Measurements from ENCODE around the gene NFX1. TPM values are rescaled to one million over a fixed set of nuclear protein-coding genes. Genes with fewer than 3 reads are reported as not detected.
"Not testable (repeated sequence)": the region's sequence is repeated elsewhere in the genome, so short reads cannot be mapped to it uniquely, and the experiment has no call there.

The NFX1 gene
- total and polyA plus RNA-seq, 2 donors (not counting 1 experiment from before 2014, with no cell fraction given), result 67.6 to 76.3 TPM

- H3K27ac ChIP-seq (ENCODE audit: low read length in 2 of 2), result no peak overlapping the region
- H4K20me1 ChIP-seq (ENCODE audit: control insufficient read depth, insufficient read depth, low read length, poor library complexity, severe bottlenecking), result no peaks in the 10 kb centered on the region
- no peak overlapping the region for H3K4me2 ChIP-seq (replicated peaks; ENCODE audit: low read depth, low read length, poor library complexity, severe bottlenecking)
- intact Hi-C loops (cut with micrococcal nuclease), result no loop called here
- no peaks in the 10 kb centered on the region for H3K79me2 ChIP-seq (ENCODE audit: control insufficient read depth, insufficient read depth, low read length)
- H2AFZ ChIP-seq (ENCODE audit: insufficient read depth, low read depth, low read length, poor library complexity, severe bottlenecking), result no peak overlapping the region
- H3K4me1 ChIP-seq (ENCODE audit: control insufficient read depth in 2 of 2, insufficient read depth in 2 of 2, low read length in 2 of 2), result no peaks in the 10 kb centered on the region
- no peak overlapping the region for H3K9ac ChIP-seq (ENCODE audit: low read length)
- Mint-ChIP-seq H3K4me1 (no peaks in the 10 kb centered on the region), H3K4me3 (no peak overlapping the region), H3K9me3 (ENCODE audit: insufficient read depth) (no peaks in the 10 kb centered on the region), H3K27me3 (no peaks in the 10 kb centered on the region), H3K27ac (no peak overlapping the region)
- ChIA-PET CTCF (no interaction called here), POLR2A (no interaction called here)
- 50% methylated on average over 1 of the region's 5 CpGs for WGBS (ENCODE audit: insufficient coverage)
- no peaks in the 10 kb centered on the region for H3K27me3 ChIP-seq (replicated peaks in 1 of 4; ENCODE audit: control extremely low read depth in 1 of 4, control insufficient read depth in 3 of 4, insufficient read depth in 4 of 4, low read length in 3 of 4)
- H3K9me3 ChIP-seq (ENCODE audit: control extremely low read depth in 1 of 3, control insufficient read depth in 2 of 3, insufficient read depth in 1 of 3, low read length in 2 of 3), result no peaks in the 10 kb centered on the region
- peaks cover 3 to 33% of the 10 kb centered on the region in 2 experiments for H3K36me3 ChIP-seq (replicated peaks in 1 of 2; ENCODE audit: control extremely low read depth in 1 of 2, control insufficient read depth in 1 of 2, extremely low read depth in 1 of 2, insufficient read depth in 2 of 2, low read length in 1 of 2)
- H3K4me3 ChIP-seq (ENCODE audit: control extremely low read depth in 1 of 5, extremely low read depth in 1 of 5, insufficient read depth in 1 of 5, low read depth in 2 of 5, low read length in 4 of 5), result no peak overlapping the region
- no peak for DNase-seq
- TF ChIP-seq EZH2 (IDR thresholded peaks at IDR 0.05; ENCODE audit: borderline replicate concordance, insufficient read depth, low read depth, low read length, poor library complexity, severe bottlenecking), result no peak
- no peak for TF ChIP-seq CTCF (IDR thresholded peaks at IDR 0.05)
- ATAC-seq (ENCODE audit: low read depth), result no peak
Measured at GRCh38 chr9:33354651-33355211, 64.4 kb downstream of the NFX1 start.

GRCh38 chr9:33355933-33356332, 65.6 kb downstream of the NFX1 start:
- Histone ChIP-seq H3K27ac (ENCODE audit: low read length in 2 of 2) (no peak overlapping the region), H3K27me3 (replicated peaks in 1 of 4; ENCODE audit: control extremely low read depth in 1 of 4, control insufficient read depth in 3 of 4, insufficient read depth in 4 of 4, low read length in 3 of 4) (no peaks in the 10 kb centered on the region), H3K4me3 (ENCODE audit: control extremely low read depth in 1 of 5, extremely low read depth in 1 of 5, insufficient read depth in 1 of 5, low read depth in 2 of 5, low read length in 4 of 5) (no peak overlapping the region), H2AFZ (ENCODE audit: insufficient read depth, low read depth, low read length, poor library complexity, severe bottlenecking) (no peak overlapping the region), H3K9me3 (ENCODE audit: control extremely low read depth in 1 of 3, control insufficient read depth in 2 of 3, insufficient read depth in 1 of 3, low read length in 2 of 3) (no peaks in the 10 kb centered on the region), H3K4me1 (ENCODE audit: control insufficient read depth in 2 of 2, insufficient read depth in 2 of 2, low read length in 2 of 2) (no peaks in the 10 kb centered on the region), H4K20me1 (ENCODE audit: control insufficient read depth, insufficient read depth, low read length, poor library complexity, severe bottlenecking) (no peaks in the 10 kb centered on the region), H3K79me2 (ENCODE audit: control insufficient read depth, insufficient read depth, low read length) (no peaks in the 10 kb centered on the region), H3K4me2 (replicated peaks; ENCODE audit: low read depth, low read length, poor library complexity, severe bottlenecking) (no peak overlapping the region), H3K36me3 (replicated peaks in 1 of 2; ENCODE audit: control extremely low read depth in 1 of 2, control insufficient read depth in 1 of 2, extremely low read depth in 1 of 2, insufficient read depth in 2 of 2, low read length in 1 of 2) (peaks cover 3 to 42% of the 10 kb centered on the region in 2 experiments), H3K9ac (ENCODE audit: low read length) (no peak overlapping the region)
- H3K9me3 Mint-ChIP-seq (ENCODE audit: insufficient read depth), result no peaks in the 10 kb centered on the region
- CTCF ChIA-PET, result interaction anchor here (1.7 kb wide), 1 partner anchor 19 kb away, joined by 6 read pairs; no protein-coding TSS in a partner anchor
- no peak for DNase-seq
- H3K27ac Mint-ChIP-seq, result no peak overlapping the region
- no peak for TF ChIP-seq EZH2 (IDR thresholded peaks at IDR 0.05; ENCODE audit: borderline replicate concordance, insufficient read depth, low read depth, low read length, poor library complexity, severe bottlenecking)
- TF ChIP-seq CTCF (IDR thresholded peaks at IDR 0.05), result no peak
- no peaks in the 10 kb centered on the region for H3K27me3 Mint-ChIP-seq
- POLR2A ChIA-PET, result no interaction called here
- no peak overlapping the region for H3K4me3 Mint-ChIP-seq
- no CpG with 5 or more reads among the region's 1 CpG for WGBS (ENCODE audit: insufficient coverage)
- H3K4me1 Mint-ChIP-seq, result no peaks in the 10 kb centered on the region
- intact Hi-C loops (cut with micrococcal nuclease), result no loop called here
- no peak for ATAC-seq (ENCODE audit: low read depth)

DNA sequence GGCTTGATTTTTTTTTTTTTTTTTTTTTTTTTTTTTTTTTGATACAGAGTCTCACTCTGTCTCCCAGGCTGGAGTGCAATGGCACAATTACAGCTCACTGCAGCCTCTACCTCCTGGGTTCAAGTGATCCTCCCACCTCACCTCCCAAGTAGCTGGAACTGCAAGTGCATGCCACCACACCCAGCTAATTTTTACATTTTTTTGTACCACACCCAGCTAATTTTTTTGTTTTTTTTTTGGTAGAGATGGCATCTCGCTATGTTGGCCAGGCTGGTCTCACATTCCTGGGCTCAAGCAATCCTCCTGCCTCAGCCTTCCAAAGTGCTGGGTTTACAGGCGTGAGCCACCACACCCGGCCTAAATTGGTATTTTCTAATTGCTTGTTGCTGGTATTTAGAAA, 68.3 kb downstream of the NFX1 start:
- H3K4me1 ChIP-seq (ENCODE audit: control insufficient read depth in 2 of 2, insufficient read depth in 2 of 2, low read length in 2 of 2); H3K27me3 ChIP-seq (replicated peaks in 1 of 4; ENCODE audit: control extremely low read depth in 1 of 4, control insufficient read depth in 3 of 4, insufficient read depth in 4 of 4, low read length in 3 of 4); POLR2A ChIA-PET; H3K79me2 ChIP-seq (ENCODE audit: control insufficient read depth, insufficient read depth, low read length); intact Hi-C loops (cut with micrococcal nuclease); H3K9ac ChIP-seq (ENCODE audit: low read length); CTCF ChIA-PET; H3K9me3 ChIP-seq (ENCODE audit: control extremely low read depth in 1 of 3, control insufficient read depth in 2 of 3, insufficient read depth in 1 of 3, low read length in 2 of 3); H4K20me1 ChIP-seq (ENCODE audit: control insufficient read depth, insufficient read depth, low read length, poor library complexity, severe bottlenecking); H3K4me1 Mint-ChIP-seq; DNase-seq; H3K4me3 ChIP-seq (ENCODE audit: control extremely low read depth in 1 of 5, extremely low read depth in 1 of 5, insufficient read depth in 1 of 5, low read depth in 2 of 5, low read length in 4 of 5); H3K4me2 ChIP-seq (replicated peaks; ENCODE audit: low read depth, low read length, poor library complexity, severe bottlenecking); H3K9me3 Mint-ChIP-seq (ENCODE audit: insufficient read depth); ATAC-seq (ENCODE audit: low read depth); H3K27me3 Mint-ChIP-seq; H3K27ac Mint-ChIP-seq; H2AFZ ChIP-seq (ENCODE audit: insufficient read depth, low read depth, low read length, poor library complexity, severe bottlenecking); H3K4me3 Mint-ChIP-seq; H3K27ac ChIP-seq (ENCODE audit: low read length in 2 of 2): not testable (repeated sequence)
- H3K36me3 ChIP-seq (replicated peaks in 1 of 2; ENCODE audit: control extremely low read depth in 1 of 2, control insufficient read depth in 1 of 2, extremely low read depth in 1 of 2, insufficient read depth in 2 of 2, low read length in 1 of 2), result peaks cover 0 to 42% of the 10 kb centered on the region in 2 experiments
- no CpG with 5 or more reads among the region's 3 CpGs for WGBS (ENCODE audit: insufficient coverage)
